GM20431 (cell line): ENCODE measurements around the gene NKD1.

Experiments
- in situ Hi-C: fragments of 300-500 bp; cut with MseI, MboI; formaldehyde crosslinking; loops from one replicate; pipeline ENCODE4 v1.15.0; 2020; ENCODE audit warnings: low sequenced_read_pairs; ENCODE audit not compliant: unreplicated experiment

The NKD1 gene

DNA sequence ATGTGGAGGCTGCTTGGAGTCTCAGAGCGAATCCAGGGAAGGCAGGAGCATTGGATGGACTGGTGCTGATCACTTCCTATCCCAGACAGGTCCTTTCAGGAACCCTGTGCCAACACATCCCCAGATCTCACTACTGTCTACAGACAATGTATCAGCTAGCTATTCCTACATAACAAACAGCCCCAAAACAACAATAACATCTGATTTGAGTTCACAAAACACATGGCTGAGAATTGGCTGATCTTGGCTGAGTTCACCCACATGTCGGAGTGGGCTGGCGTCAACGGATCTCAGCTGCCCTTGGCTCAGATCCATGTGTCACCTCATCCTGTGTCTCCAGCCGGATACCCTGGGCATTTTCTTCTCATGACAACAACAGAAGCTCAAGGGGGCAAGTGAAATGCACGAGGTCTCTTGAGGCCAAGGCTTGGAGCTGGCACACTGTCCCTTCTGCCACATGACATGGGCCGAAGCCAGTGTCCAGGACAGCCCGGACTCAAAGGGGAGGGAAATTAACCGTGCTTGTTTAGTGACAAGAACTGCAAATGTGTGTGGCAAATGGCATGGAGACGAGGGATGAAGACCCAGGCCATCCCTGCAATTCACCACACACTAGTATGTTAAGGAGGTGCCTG lies 114.2 kb downstream of the NKD1 start:
- in situ Hi-C loops: no loop called here

- in situ Hi-C loops: no loop called here
Observed at GRCh38 chr16:50664270-50664669, 116.1 kb downstream of the NKD1 start.

- in situ Hi-C loops: no loop called here
Observed at GRCh38 chr16:50665128-50665878, 117.1 kb downstream of the NKD1 start.

GRCh38 chr16:50666658-50667496 lies 118.7 kb downstream of the NKD1 start:
- in situ Hi-C loops: no loop called here

DNA sequence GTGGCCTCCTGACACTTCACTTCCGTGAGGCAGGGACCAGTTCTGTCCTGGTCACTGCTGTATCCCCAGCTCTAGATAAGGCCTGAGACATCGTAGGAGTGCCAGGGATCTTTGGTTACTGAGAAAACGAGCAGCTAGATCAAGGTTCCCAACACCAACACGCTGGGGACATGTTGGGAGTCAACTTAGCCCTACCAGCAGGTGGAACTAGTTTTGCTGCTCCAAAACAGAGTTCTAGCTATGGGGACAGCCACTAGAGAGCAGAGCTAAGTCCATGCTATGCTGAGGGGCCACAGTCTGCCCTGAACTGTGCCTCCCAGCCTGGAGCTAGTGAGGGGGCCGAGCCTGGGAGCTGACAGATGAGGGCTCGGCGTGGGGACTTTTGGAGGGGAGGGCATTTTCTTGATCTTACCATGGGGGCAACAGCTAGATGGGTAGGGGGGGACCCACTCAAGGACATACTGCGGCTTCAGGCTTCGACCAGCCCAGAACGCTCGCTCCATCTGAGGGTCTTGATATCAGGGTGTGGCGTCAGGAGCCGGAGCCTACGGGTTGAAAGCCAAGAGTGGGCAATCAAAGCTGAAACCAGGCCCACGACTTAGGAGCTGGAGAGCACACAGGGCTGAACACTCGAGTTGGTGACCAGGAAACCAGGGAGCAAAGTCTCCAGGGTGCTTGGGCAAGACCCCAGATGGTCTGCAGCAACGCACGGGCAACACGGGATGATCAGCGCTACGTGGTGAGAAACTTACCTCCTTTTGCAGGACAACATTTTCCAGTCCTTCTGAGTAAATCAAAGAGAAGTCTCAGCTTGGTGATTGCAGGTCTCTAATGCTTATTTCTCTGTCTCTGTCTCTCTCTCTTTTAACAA lies 119.5 kb downstream of the NKD1 start:
- in situ Hi-C loops: no loop called here

- in situ Hi-C loops: no loop called here
Observed at GRCh38 chr16:50668368-50669008, 120.3 kb downstream of the NKD1 start.

GRCh38 chr16:50669741-50670140 lies 121.5 kb downstream of the NKD1 start:
- in situ Hi-C loops: no loop called here

DNA sequence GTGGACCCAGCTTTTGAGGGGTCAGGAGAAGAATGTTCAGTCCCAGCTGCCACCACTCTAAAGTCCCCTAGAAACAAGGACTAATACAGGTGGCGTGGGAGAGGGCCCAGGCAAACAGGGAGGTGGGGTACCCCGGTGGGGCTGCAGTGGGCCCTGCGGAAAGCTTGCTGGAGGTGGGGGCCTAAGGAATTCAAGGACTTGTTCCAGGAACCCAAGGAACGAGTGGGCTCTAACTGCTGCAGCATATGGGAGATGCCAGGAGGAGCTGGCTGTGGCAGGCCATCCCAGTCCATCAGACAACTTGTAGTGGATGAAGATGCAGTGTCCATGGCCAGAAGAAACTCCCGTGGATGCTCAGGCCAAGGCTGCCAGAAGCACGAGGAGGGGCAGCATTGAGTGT lies 122.3 kb downstream of the NKD1 start:
- in situ Hi-C loops: no loop called here

DNA sequence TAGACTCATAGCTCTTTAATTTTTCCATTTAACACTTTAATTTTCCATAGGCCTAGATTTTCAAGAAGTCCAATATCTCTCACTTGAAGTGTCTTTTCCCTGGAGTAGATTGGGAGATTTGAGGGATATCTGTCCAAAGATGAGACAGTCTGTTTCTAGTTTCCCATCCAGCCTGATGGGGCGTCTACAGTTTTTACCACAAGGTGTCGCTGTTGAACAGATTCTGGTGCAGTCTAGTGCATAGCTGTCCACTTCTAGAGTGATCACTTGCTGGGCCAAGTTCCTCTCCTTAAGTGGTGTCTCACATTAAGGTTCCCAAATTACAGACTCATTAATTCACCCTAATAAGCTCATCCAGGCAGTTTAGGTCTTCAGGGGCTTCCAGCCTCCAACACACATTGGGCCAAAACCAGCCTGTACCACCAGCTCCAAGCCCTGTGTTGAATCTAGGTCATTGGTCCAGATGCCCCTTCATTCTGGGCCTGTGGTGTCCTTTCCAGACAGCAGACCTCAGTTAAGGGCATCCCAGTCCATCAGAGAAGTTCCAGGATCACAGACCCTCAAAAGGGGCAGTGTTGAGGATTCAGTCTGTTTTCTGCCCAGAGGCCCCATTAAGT lies 123.6 kb downstream of the NKD1 start:
- in situ Hi-C loops: no loop called here

GRCh38 chr16:50673496-50674275 lies 125.5 kb downstream of the NKD1 start:
- in situ Hi-C loops: no loop called here

- in situ Hi-C loops: no loop called here
Observed at GRCh38 chr16:50674831-50675230, 126.6 kb downstream of the NKD1 start.

GRCh38 chr16:50675686-50676610 lies 127.8 kb downstream of the NKD1 start:
- in situ Hi-C loops: no loop called here

GRCh38 chr16:50676684-50677225 lies 128.6 kb downstream of the NKD1 start:
- in situ Hi-C loops: no loop called here

DNA sequence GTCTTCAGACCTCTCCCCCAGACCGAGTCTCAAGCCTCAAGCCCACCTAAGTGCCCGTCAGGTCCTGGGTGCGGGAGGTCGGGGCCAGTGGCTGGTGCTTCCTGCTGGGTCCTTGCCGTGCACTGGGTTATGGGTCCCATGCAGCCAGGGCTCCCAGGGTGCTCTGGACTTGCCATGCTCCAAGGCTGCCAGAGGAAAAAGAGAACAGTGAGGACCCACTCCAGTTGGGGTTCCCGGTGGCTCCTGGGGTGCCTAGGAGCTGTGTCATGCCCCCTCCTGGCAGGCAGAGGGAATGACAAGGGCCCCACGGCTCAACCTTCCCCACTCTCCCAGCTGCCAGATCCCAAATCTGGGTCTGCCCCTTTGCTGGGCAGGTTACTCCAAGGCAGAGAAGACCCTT lies 129.2 kb downstream of the NKD1 start:
- in situ Hi-C loops: no loop called here

- in situ Hi-C loops: no loop called here
Observed at GRCh38 chr16:50678531-50678930, 130.3 kb downstream of the NKD1 start.

- in situ Hi-C loops: no loop called here
Observed at GRCh38 chr16:50679266-50679665, 131.1 kb downstream of the NKD1 start.
